ENCODE results near the gene IQCM.

IQCM gene

DNA sequence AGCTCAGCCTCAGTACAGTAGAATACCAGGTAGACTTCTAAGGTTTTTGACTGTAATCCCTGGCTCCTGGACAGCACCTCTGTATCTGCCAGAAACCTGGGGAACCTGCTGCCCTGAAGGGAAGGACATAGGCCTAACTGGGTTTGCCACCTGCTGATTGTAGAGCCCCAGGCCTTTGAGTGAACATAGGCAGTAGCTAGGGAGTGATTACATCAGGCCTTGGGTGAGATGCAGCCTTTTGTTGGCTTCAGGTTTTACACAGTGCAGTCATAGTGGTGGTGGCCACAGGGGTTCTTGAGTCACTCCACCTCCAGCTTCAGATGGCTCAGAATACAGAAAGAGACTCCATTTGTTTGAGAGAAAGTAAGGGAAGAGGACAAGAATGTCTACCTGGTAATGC is 19.3 kb downstream of the IQCM start:
- no peak for DNase-seq (ENCODE audit: extremely low spot score)
- CTCF ChIA-PET: interaction anchor here (1.0 to 1.4 kb wide), 3 partner anchors 9 to 12 kb away, joined by 3 to 4 read pairs (median 3); no protein-coding TSS in a partner anchor
- TF ChIP-seq, protein P1, sequence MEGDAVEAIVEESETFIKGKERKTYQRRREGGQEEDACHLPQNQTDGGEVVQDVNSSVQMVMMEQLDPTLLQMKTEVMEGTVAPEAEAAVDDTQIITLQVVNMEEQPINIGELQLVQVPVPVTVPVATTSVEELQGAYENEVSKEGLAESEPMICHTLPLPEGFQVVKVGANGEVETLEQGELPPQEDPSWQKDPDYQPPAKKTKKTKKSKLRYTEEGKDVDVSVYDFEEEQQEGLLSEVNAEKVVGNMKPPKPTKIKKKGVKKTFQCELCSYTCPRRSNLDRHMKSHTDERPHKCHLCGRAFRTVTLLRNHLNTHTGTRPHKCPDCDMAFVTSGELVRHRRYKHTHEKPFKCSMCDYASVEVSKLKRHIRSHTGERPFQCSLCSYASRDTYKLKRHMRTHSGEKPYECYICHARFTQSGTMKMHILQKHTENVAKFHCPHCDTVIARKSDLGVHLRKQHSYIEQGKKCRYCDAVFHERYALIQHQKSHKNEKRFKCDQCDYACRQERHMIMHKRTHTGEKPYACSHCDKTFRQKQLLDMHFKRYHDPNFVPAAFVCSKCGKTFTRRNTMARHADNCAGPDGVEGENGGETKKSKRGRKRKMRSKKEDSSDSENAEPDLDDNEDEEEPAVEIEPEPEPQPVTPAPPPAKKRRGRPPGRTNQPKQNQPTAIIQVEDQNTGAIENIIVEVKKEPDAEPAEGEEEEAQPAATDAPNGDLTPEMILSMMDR (IDR thresholded peaks at IDR 0.05; ENCODE audit: control extremely low read depth, extremely low read depth, low read depth, missing control alignments): no peak
- POLR2A ChIA-PET: no interaction called here

DNA sequence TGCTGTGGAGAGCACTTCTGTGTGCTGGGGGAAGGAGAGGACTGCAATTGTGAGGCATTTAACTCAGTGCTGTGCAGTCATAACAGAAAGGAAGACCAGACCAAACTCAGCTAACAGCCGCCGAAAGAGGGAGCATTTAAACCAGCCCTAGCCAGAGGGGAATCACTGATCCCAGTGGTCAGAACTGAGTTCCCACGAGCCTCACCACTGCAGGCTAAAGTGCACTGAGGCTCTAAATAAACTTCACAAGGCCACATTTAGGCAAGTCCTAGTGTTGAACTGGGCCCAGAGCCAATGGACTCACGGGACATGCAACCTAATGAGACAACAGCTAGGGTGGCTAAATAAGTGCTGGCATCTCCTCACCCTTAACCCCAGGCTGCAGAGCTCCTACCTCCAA is 20.4 kb downstream of the IQCM start:
- TF ChIP-seq, protein P1 (IDR thresholded peaks at IDR 0.05; ENCODE audit: control extremely low read depth, extremely low read depth, low read depth, missing control alignments): no peak
- ChIA-PET POLR2A (no interaction called here), CTCF (interaction anchor here (0.7 to 1.4 kb wide), 2 partner anchors 10 to 14 kb away, joined by 3 read pairs; no protein-coding TSS in a partner anchor)
- no peak for DNase-seq (ENCODE audit: extremely low spot score)

DNA sequence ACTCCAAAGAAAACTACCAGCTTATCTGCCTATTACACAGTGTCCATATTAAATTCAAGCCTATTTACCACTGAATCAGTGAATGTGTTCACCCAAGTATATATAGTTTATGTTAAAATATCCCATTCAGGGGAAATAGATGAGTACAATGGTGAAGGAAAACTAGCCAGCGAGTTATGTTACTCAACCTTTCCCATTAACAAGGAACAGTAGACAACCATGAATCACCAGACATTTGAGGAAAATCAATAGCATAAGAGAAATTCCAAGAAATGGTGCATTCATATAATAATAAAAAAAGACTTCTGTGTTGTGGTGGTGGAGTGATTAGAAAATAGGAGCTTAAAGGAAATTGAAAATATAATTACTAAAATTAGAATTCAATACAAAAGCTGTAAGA is 21.3 kb downstream of the IQCM start:
- ChIA-PET CTCF (no interaction called here), POLR2A (no interaction called here)
- no peak for DNase-seq (ENCODE audit: extremely low spot score)
- TF ChIP-seq, protein P1 (IDR thresholded peaks at IDR 0.05; ENCODE audit: control extremely low read depth, extremely low read depth, low read depth, missing control alignments): no peak

DNA sequence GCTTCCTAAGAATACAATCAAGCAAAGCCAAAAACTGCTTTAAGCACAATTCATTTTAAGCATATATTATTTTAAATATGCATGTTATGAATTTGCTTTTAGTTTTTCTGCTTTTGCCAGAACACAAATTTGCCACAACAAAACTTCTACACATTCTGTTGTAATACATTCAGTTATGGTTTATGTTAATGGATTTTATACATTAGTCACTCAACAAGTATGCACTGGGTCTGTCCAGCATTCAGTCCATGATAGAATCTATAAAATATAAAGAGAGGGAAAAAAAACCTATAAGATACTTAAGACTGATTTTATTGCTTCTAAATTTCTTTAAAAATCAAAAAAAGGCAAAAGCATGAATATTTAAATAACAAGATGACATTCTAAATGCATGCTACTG is 22.2 kb downstream of the IQCM start:
- TF ChIP-seq, protein P1 (IDR thresholded peaks at IDR 0.05; ENCODE audit: control extremely low read depth, extremely low read depth, low read depth, missing control alignments): no peak
- ChIA-PET CTCF (no interaction called here), POLR2A (no interaction called here)
- no peak for DNase-seq (ENCODE audit: extremely low spot score)

DNA sequence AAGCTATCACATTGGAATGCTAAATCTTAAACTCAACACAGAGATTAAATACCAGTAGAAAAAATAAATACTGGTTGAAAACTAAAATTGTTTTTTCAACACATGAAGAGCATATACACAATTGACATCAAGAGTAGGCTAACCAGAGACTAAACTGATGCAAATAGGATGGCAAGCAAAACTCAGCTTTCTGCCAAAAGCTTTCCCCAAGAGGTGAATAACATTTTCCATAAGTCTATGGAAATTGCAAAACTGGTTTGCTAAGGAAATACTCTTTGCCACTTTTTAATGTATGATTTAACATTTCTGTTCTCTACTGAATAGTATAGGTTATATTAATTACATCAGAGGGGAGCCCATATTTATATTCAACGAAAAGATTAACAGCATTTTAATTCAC is 23.8 kb downstream of the IQCM start:
- POLR2A ChIA-PET: no interaction called here
- CTCF ChIA-PET: interaction anchor here (1.0 kb wide), 1 partner anchor 13 kb away, joined by 3 read pairs; no protein-coding TSS in a partner anchor
- DNase-seq (ENCODE audit: extremely low spot score): no peak
- TF ChIP-seq, protein P1 (IDR thresholded peaks at IDR 0.05; ENCODE audit: control extremely low read depth, extremely low read depth, low read depth, missing control alignments): no peak

DNA sequence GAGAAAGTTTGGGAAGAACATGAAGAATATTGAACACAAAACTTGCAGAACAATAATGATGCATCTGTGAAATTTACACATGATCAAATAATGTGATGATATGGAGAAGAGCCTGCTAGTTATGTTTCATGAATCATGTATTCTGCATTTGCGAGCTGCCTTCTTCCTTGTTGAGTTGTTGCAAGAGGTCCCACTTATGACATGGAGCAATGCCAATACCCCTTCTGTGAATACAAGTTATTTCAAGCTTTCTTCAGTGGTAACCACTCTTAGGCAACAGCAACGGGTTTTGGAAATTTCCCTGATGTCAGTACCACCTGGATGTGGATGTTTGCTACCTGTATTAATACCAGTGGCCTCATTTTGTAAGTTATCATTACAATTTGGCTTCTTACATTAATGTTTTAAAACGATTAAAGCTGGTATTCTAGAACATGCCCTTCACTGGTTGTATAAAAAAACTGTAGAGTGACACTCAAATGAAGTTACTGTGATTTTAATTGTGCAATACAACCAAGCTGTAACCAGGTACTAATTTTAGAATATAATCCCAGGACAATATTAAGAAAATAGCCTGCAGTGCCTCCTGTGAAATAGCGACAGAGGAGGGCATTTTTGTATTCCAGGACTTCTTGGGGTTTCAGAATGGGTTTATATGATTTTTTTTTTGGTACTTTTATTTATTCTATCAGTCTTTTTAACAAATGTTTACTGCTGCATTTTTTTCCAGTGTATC is 25.3 kb downstream of the IQCM start:
- TF ChIP-seq, protein P1 (IDR thresholded peaks at IDR 0.05; ENCODE audit: control extremely low read depth, extremely low read depth, low read depth, missing control alignments): no peak
- CTCF ChIA-PET: interaction anchor here (0.6 to 1.3 kb wide), 2 partner anchors 9 to 10 kb away, joined by 3 read pairs; no protein-coding TSS in a partner anchor
- no peak for DNase-seq (ENCODE audit: extremely low spot score)
- POLR2A ChIA-PET: no interaction called here

All from GM10248 (cell line).